ENCODE data around the gene MRNIP. TPM values are rescaled to one million over a fixed set of nuclear protein-coding genes. Genes with fewer than 3 reads are reported as not detected.

Gene MRNIP
- total RNA-seq, 1 experiment from 2014 or later: 20.2 TPM

DNA sequence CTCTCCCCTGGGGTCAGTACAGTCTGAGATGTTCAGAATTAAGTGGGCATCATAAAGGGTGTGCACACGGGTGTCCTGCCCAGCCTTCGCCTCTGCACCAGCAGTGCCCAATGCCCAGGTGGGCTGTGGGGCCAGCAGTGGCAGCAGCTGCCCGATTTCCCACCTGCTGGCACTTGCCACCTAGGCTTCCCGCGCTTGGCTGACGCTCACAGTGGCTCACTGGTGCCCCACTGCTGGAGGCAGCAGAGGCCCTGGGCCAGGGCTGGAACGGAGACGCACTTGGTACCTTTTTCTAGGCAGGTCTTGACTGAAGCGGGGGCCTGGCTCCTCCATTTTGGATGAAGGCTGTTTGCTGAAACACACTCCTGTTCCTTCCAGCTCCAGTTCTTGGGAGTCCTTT lies 17.0 kb downstream of the MRNIP start:
- no peak for ATAC-seq
- intact Hi-C loops (cut with micrococcal nuclease): no loop called here
- H2AFZ ChIP-seq (ENCODE audit: low read length): no peak overlapping the region

DNA sequence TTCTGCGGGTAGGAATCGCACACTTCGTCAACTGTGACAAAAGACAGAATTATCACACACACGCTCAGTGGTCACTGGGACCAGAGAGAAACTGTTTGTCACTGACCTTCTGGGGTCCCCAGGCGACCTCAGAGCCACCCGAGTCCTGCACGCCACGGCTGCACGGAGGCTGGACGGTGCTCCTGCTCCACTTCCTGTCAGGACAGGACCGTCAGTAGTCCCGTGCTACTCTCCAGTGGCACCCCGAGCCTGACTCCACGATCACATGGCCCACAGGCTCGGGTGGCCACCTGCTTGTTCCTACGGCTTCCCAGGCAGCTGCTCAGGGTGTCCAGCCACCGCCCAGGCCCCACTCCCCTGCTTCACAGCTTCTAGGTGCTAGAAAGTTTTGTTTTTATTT lies 17.9 kb downstream of the MRNIP start:
- TF ChIP-seq EZH2 (IDR thresholded peaks at IDR 0.05; ENCODE audit: low read length, unreplicated experiment): no peak
- TF ChIP-seq EZH2phosphoT487 (IDR thresholded peaks at IDR 0.05; ENCODE audit: borderline replicate concordance, low read length): no peak
- TF ChIP-seq, protein P1, sequence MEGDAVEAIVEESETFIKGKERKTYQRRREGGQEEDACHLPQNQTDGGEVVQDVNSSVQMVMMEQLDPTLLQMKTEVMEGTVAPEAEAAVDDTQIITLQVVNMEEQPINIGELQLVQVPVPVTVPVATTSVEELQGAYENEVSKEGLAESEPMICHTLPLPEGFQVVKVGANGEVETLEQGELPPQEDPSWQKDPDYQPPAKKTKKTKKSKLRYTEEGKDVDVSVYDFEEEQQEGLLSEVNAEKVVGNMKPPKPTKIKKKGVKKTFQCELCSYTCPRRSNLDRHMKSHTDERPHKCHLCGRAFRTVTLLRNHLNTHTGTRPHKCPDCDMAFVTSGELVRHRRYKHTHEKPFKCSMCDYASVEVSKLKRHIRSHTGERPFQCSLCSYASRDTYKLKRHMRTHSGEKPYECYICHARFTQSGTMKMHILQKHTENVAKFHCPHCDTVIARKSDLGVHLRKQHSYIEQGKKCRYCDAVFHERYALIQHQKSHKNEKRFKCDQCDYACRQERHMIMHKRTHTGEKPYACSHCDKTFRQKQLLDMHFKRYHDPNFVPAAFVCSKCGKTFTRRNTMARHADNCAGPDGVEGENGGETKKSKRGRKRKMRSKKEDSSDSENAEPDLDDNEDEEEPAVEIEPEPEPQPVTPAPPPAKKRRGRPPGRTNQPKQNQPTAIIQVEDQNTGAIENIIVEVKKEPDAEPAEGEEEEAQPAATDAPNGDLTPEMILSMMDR (conservative IDR thresholded peaks at IDR 0.05; ENCODE audit: low read depth, low read length): no peak
- no TSS peak for BruUV-seq (replicated peaks)
- intact Hi-C loops (cut with micrococcal nuclease): no loop called here

More for the DNA sequence above, 17.0 kb downstream of the MRNIP start:
- Histone ChIP-seq H3K27me3 (ENCODE audit: low read length) (no peaks in the 10 kb centered on the region), H3K4me3 (ENCODE audit: low read length) (no peak overlapping the region), H3K9me3 (ENCODE audit: low read length) (no peaks in the 10 kb centered on the region), H4K20me1 (ENCODE audit: low read length) (no peaks in the 10 kb centered on the region), H3K79me2 (ENCODE audit: low read length) (no peaks in the 10 kb centered on the region), H3K4me2 (ENCODE audit: low read length) (no peak overlapping the region), H3K27ac (ENCODE audit: low read length) (no peak overlapping the region), H3K9ac (ENCODE audit: low read length) (no peak overlapping the region), H3K4me1 (ENCODE audit: insufficient read depth, low read length) (no peaks in the 10 kb centered on the region), H3K36me3 (ENCODE audit: low read depth, low read length) (peaks cover 8% of the 10 kb centered on the region; the same call in 1 of the 2 replicates), H3K9me2 (replicated peaks; ENCODE audit: low read length) (no peaks in the 10 kb centered on the region), H3F3A (ENCODE audit: low read length, unreplicated experiment) (no peaks in the 10 kb centered on the region)
- POLR2A ChIA-PET (ENCODE audit: unreplicated experiment): no interaction called here
- no peak for DNase-seq
- CTCF ChIA-PET: no interaction called here
- no peak for TF ChIP-seq EZH2 (IDR thresholded peaks at IDR 0.05; ENCODE audit: low read length, unreplicated experiment)
- no TSS peak for BruUV-seq (replicated peaks)

DNA sequence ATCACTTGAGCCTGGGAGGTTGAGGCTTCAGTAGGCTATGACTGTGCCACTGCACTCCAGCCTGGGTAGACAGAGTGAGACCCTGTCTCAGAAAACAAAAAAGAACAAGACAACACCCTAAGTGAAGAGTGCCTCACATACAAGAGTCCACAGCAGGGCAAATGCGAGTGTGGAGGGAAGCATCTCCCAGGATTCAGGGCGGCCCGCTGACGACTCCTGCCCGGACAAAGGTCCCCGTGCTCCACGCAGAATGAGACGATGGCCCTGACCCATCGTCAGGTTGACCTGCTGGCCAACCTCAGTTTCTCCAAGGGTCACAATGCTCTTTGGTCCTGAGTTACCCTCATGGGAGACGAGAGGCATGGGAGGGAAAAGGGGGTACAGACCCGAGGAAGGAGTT lies 18.3 kb downstream of the MRNIP start:
- no TSS peak for BruUV-seq (replicated peaks)
- no peak for ATAC-seq
- no peaks in the 10 kb centered on the region for H3K4me1 ChIP-seq (ENCODE audit: insufficient read depth, low read length)
- H3K27me3 ChIP-seq (ENCODE audit: low read length): no peaks in the 10 kb centered on the region
- H4K20me1 ChIP-seq (ENCODE audit: low read length): no peaks in the 10 kb centered on the region
- H3K79me2 ChIP-seq (ENCODE audit: low read length): no peaks in the 10 kb centered on the region
- H3K36me3 ChIP-seq (ENCODE audit: low read depth, low read length): peaks cover 16% of the 10 kb centered on the region
- H3K9ac ChIP-seq (ENCODE audit: low read length): no peak overlapping the region
- ChIA-PET POLR2A (ENCODE audit: unreplicated experiment) (interaction anchor here (0.6 kb wide), 2 partner anchors 27 to 42 kb away, joined by 3 read pairs; no protein-coding TSS in a partner anchor), CTCF (interaction anchor here (0.6 kb wide), 1 partner anchor 653 kb away, joined by 3 read pairs; no protein-coding TSS in a partner anchor)
- H3K9me3 ChIP-seq (ENCODE audit: low read length): no peaks in the 10 kb centered on the region
- H3K4me3 ChIP-seq (ENCODE audit: low read length): no peak overlapping the region
- no peak for DNase-seq
- no peak overlapping the region for H2AFZ ChIP-seq (ENCODE audit: low read length)
- H3K9me2 ChIP-seq (replicated peaks; ENCODE audit: low read length): no peaks in the 10 kb centered on the region
- TF ChIP-seq EZH2phosphoT487 (IDR thresholded peaks at IDR 0.05; ENCODE audit: borderline replicate concordance, low read length) (no peak), EZH2 (IDR thresholded peaks at IDR 0.05; ENCODE audit: low read length, unreplicated experiment) (no peak)
- TF ChIP-seq, protein P1 (conservative IDR thresholded peaks at IDR 0.05; ENCODE audit: low read depth, low read length): no peak
- intact Hi-C loops (cut with micrococcal nuclease): no loop called here
- no peak overlapping the region for H3K4me2 ChIP-seq (ENCODE audit: low read length)
- H3F3A ChIP-seq (ENCODE audit: low read length, unreplicated experiment): peaks cover 6% of the 10 kb centered on the region
- H3K27ac ChIP-seq (ENCODE audit: low read length): no peak overlapping the region

More for the DNA sequence above, 17.9 kb downstream of the MRNIP start:
- DNase-seq: no peak
- Histone ChIP-seq H3K4me1 (ENCODE audit: insufficient read depth, low read length) (no peaks in the 10 kb centered on the region), H3F3A (ENCODE audit: low read length, unreplicated experiment) (peaks cover 6% of the 10 kb centered on the region), H3K27ac (ENCODE audit: low read length) (no peak overlapping the region), H3K9me2 (replicated peaks; ENCODE audit: low read length) (no peaks in the 10 kb centered on the region), H3K4me3 (ENCODE audit: low read length) (no peak overlapping the region), H3K9ac (ENCODE audit: low read length) (no peak overlapping the region), H2AFZ (ENCODE audit: low read length) (no peak overlapping the region), H3K79me2 (ENCODE audit: low read length) (no peaks in the 10 kb centered on the region), H3K9me3 (ENCODE audit: low read length) (no peaks in the 10 kb centered on the region), H4K20me1 (ENCODE audit: low read length) (no peaks in the 10 kb centered on the region), H3K36me3 (ENCODE audit: low read depth, low read length) (peaks cover 16% of the 10 kb centered on the region), H3K4me2 (ENCODE audit: low read length) (no peak overlapping the region), H3K27me3 (ENCODE audit: low read length) (no peaks in the 10 kb centered on the region)
- ATAC-seq: no peak
- ChIA-PET POLR2A (ENCODE audit: unreplicated experiment) (interaction anchor here (0.6 kb wide), 1 partner anchor 42 kb away, joined by 3 read pairs; no protein-coding TSS in a partner anchor), CTCF (no interaction called here)
